Gastrocnemius medialis (tissue), 4 donors: Measurements from ENCODE around the gene TBKBP1.

Source experiments
- POLR2A ChIP-seq, 2 donors: fragments of 450-650 bp; IDR thresholded peaks; one replicate each; pipeline ENCODE4 v1.6.1; 2017; ENCODE audit warnings: antibody characterized with exemption in 2 of 2, mild to moderate bottlenecking in 2 of 2, moderate library complexity in 2 of 2
- TF ChIP-seq, protein P1 (sequence below), 5 experiments: fragments of 450-650 bp in 3 of 5; fragments of 200-600 bp in 2 of 5; sonication (generic) in 2 of 5; IDR thresholded peaks in 4 of 5; conservative IDR thresholded peaks in 1 of 5; 1 replicate in 4 of 5; 2 replicates in 1 of 5; pipeline ENCODE4 v1.5.1; 2016 to 2019; ENCODE audit warnings: antibody characterized with exemption in 5 of 5, mild to moderate bottlenecking in 3 of 5, moderate library complexity in 3 of 5

DNA sequence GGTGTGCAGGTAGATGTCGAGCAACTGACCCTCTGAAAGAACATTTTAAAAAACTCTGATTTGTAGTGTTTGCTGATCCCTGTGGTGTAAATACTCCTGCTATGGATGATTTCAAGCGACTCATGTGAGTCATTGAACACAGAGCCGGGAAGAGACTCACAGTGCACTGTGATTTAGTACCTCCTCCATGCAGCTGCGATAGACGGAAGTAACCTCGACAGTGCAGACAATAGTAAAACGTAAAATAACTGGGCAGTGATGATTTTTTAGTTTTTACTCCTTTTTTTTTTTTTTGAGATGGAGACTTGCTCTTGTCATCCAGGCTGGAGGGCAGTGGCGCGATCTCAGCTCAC lies 47.8 kb downstream of the TBKBP1 start:
- TF ChIP-seq POLR2A (IDR thresholded peaks at IDR 0.05) = no peak
- TF ChIP-seq, protein P1, sequence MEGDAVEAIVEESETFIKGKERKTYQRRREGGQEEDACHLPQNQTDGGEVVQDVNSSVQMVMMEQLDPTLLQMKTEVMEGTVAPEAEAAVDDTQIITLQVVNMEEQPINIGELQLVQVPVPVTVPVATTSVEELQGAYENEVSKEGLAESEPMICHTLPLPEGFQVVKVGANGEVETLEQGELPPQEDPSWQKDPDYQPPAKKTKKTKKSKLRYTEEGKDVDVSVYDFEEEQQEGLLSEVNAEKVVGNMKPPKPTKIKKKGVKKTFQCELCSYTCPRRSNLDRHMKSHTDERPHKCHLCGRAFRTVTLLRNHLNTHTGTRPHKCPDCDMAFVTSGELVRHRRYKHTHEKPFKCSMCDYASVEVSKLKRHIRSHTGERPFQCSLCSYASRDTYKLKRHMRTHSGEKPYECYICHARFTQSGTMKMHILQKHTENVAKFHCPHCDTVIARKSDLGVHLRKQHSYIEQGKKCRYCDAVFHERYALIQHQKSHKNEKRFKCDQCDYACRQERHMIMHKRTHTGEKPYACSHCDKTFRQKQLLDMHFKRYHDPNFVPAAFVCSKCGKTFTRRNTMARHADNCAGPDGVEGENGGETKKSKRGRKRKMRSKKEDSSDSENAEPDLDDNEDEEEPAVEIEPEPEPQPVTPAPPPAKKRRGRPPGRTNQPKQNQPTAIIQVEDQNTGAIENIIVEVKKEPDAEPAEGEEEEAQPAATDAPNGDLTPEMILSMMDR (IDR thresholded peaks at IDR 0.05 in 4 of 5, conservative IDR thresholded peaks at IDR 0.05 in 1 of 5) = no peak
